CD1c-positive myeloid dendritic cell (primary cell): Measurements from ENCODE around the gene RAMP1.
"Not testable (repeated sequence)": the region's sequence is repeated elsewhere in the genome, so short reads cannot be mapped to it uniquely, and the experiment has no call there.

ENCODE experiments used
- DNase-seq: peaks from one replicate; pipeline ENCODE4 v3.0.0-alpha.2; 2016; ENCODE audit errors: extremely low spot score

Gene RAMP1

GRCh38 chr2:237863689-237864443 is 4.4 kb downstream of the RAMP1 start:
- DNase-seq = no peak

- no peak for DNase-seq
Measured at GRCh38 chr2:237864444-237864931, 5.1 kb downstream of the RAMP1 start.

- DNase-seq = no peak
Measured at GRCh38 chr2:237864940-237865622, 5.7 kb downstream of the RAMP1 start.

GRCh38 chr2:237865623-237866041 is 6.2 kb downstream of the RAMP1 start:
- no peak for DNase-seq

- DNase-seq = peak; percentile 57
Measured at GRCh38 chr2:237866101-237866621, 6.7 kb downstream of the RAMP1 start.

- no peak for DNase-seq
Measured at GRCh38 chr2:237867465-237867864, 8.0 kb downstream of the RAMP1 start.

GRCh38 chr2:237868074-237868473 is 8.7 kb downstream of the RAMP1 start:
- not testable (repeated sequence) for DNase-seq

GRCh38 chr2:237868631-237869342 is 9.4 kb downstream of the RAMP1 start:
- DNase-seq = peak; percentile 74

- no peak for DNase-seq
Measured at GRCh38 chr2:237869343-237870102, 10.1 kb downstream of the RAMP1 start.

- DNase-seq = no peak
Measured at GRCh38 chr2:237870126-237870525, 10.7 kb downstream of the RAMP1 start.

- DNase-seq = peak; percentile 61
Measured at GRCh38 chr2:237870754-237871651, 11.6 kb downstream of the RAMP1 start.

GRCh38 chr2:237872178-237872887 is 12.9 kb downstream of the RAMP1 start:
- no peak for DNase-seq

- DNase-seq = no peak
Measured at GRCh38 chr2:237873421-237873831, 14.0 kb downstream of the RAMP1 start.

- no peak for DNase-seq
Measured at GRCh38 chr2:237873897-237874551, 14.6 kb downstream of the RAMP1 start.

GRCh38 chr2:237874585-237875161 is 15.2 kb downstream of the RAMP1 start:
- no peak for DNase-seq

- no peak for DNase-seq
Measured at GRCh38 chr2:237875256-237876060, 16.0 kb downstream of the RAMP1 start.

GRCh38 chr2:237876061-237876526 is 16.7 kb downstream of the RAMP1 start:
- no peak for DNase-seq

GRCh38 chr2:237876532-237876931 is 17.1 kb downstream of the RAMP1 start:
- DNase-seq = peak; percentile 24
